NCI-H510A treated with DMSO at 0.1 percent for 48 hours (cell line): ENCODE data around the gene MYH9.
"Not testable (repeated sequence)": the region's sequence is repeated elsewhere in the genome, so short reads cannot be mapped to it uniquely, and the experiment has no call there.

Experiments used
- DNase-seq: peaks from one replicate; lab custom pipeline; 2025; lab: John Stamatoyannopoulos, UW

The MYH9 gene

DNA sequence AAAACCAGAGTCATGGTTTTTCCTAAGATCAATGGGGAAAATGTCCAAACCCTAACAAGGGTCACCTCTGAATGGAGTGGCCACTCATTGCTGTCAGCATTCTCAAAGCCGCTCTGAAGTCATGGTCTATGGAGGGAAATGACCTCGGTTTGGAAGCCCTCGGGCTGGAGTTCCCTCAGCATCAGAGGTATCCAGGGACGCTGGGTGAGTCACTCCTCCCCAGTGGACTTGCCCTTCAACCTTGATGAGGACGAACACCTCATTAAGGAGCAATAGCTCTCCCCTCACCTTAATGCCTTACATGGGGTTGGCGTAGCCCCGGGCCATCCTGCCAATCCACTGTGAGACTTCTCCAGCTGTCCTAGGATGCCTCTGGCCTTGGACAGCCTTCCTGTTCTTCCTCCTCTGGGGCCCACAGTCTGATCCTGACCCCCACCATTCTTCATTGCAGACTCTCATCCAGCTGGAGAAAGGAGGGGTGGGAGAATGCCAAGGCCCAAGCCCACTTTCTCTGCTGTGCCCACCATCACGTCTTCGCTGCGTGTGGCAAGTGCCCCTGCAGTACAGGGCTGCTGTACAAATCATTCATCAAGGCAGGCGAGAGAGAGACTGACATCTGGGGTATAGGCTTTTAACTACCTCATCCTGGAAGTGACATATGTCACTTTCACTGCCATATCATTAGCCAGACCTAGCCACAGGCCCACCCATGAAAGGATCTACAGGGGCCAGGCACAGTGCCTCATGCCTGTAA lies 25.4 kb upstream of the MYH9 start:
- no peak for DNase-seq

DNA sequence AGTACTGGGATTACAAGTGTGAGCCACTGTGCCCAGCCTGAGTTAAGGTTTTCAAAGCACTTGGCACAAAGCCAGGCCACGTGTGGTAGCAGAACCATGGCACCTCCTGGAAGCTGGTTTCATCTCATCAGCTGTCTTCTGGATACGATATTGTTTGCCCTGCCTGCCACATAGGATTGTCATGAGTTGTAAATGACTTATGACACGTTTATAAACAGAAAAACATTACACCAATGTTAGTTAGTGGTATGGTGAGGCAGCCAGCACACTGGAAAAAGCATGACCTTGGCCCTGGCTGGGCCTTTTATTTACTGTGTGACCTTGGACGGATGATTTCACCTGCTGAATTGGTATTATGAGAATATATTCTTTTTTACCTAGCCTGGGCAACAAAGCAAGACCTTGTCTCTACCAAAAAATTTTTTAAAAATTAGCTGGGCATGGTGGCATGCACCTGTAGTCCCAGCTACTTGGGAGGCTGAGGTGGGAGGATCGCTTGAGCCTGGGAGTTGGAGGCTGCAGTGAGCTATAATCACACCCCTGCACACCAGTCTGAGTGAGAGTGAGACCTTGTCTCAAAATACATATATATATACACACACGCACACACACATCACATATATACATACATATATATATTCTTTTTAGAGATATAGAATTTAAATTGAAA lies 24.0 kb upstream of the MYH9 start:
- peak; percentile 7 for DNase-seq

DNA sequence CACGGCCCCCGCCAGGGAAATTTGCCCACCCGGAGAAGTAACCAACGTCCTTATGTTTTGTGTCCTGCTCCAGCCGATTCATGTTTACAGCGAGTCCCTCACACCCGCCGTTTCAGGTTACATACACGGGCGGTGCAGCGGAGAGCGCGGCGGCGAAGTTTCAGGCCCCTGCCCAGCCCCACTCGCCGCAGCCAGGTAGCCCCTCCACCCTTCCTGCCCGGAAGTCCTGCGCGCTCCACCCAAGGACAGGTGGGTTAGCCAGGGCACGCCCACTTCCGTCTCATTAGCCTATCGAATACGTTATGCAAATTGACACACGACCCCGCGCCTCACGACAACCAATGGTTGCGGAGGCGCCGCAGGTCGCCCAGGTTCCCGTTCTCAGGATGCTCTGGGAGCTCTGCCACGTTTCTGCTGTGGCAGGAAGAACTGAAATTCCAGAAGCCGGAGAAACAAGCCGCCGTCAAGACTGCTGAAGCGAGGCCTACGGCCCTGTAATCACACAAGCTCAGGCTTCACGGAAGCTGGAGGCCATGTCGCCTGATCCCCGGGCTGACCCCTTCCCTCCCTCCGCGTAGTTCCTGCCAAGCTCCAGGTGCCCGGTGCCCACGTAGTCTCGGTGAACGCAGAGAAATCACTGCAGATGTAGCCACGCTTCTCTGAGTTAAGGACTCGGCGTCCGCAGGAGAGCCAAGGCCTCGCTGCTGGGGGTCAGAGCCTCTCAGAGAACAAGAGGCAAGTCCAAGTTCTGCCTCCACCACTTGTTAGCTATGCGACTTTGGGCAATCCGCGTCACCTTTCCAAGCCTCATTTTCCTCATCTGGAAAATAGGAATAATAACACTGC lies 22.4 kb upstream of the MYH9 start:
- DNase-seq = peak; percentile 91

DNA sequence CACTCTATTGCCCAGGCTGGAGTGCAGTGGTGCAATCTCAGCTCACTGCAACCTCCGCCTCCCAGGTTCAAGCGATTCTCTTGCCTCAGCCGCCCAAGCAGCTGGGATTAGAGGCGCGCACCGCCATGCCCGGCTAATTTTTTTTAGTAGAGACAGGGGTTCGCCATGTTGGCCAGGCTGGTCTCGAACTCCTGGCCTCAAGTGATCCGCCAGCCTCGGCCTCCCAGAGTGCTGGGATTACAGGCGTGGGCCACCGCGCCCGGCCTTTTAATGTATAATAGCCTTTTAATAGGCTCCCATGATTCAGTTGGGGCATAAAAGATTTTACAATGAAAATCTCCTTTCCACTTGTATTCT lies 21.8 kb upstream of the MYH9 start:
- not testable (repeated sequence) for DNase-seq

DNA sequence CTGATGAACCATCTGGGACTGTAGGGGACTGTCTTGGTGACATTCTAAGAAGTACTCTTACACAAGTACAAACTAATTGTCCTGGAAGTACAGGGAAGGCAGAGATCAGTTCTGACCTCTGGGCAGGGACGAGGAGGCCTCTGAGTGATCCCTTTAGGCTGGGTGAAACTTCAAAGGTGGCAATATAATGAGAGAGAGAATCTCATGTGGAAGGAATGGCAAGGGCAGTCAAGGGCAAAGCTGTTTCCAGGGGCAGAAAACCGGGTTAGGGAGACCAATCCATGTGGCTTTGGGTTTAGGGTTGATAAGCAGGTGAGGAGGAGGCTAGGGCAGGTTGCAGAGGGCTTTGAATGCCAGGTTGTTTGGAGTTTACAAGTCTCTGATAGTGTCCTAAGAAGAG lies 21.3 kb upstream of the MYH9 start:
- no peak for DNase-seq

DNA sequence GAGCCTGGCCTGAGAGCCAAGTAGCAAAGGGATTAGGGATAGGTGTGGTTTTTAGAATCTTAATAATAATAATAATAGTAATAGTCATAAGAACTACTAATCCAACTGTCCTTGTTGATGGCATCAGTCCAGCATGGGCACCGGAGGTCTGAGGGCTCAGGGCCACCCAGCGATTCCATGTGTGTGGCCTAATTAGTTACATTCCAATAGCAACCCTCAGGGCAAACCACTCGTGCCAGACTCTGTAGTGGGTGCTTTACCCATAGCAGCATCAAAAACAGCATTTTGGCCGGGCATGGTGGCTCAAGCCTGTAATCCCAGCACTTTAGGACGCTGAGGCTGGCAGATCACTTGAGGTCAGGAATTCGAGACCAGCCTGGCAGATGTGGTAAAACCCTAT lies 19.0 kb upstream of the MYH9 start:
- DNase-seq = no peak

DNA sequence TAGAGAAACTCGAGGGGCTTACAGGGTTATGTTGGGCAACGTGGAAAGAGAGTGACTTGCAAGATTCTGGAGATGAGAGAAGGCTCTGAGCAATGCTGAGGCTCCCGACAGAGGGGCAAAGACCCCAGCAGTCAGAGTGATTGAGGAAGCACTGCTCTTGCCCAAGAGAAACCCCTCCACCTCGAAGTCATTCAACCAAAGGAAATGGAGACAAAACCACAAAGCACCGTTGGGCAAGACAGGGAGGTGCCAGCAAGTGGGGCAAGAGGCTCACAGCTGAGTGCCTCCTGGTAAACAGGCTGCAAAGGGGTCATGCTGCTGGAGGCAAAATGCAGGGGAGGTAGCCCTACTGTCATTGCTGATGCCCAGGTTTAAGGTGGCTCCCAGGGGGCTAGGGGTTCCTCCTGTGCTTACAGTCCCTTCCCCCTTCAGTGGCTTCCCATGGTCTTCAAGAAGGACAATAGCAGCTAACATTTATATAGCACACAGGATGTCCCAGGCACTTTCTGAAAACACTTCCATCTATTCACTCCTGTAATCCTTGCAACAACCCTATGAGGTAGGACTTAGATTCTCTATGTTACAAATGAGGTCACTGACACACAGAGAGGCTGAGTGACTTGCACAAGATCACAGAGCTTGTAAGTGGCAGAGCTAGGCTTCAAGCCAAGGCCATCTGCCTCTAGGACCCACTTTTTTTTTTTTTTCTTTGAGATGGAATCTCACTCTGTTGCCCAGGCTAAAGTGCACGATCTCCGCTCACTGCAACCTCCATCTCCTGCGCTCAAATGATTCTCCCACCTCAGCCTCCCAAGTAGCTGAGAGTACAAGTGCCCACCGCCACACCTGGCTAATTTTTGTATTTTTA lies 18.1 kb upstream of the MYH9 start:
- DNase-seq = no peak

DNA sequence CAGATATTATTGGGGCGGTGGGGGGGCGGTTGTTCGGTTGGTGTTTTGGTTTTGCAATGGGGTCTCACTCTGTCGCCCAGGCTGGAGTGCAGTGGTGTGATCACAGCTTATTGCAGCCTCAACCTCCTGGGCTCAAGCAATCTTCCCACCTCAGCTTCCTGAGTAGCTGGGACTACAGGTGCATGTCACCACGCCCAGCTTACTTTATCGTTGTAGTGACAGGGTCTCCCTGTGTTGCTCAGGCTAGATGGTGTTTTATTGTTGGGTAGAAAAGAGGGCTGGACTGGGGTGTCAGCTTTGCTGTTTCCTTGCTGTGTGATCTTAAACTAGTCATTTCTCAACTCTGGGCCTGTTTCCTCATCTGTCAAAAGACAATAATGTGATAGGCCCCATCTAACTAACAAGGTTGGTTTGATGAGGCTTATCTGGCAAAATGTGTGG lies 17.5 kb upstream of the MYH9 start:
- no peak for DNase-seq

DNA sequence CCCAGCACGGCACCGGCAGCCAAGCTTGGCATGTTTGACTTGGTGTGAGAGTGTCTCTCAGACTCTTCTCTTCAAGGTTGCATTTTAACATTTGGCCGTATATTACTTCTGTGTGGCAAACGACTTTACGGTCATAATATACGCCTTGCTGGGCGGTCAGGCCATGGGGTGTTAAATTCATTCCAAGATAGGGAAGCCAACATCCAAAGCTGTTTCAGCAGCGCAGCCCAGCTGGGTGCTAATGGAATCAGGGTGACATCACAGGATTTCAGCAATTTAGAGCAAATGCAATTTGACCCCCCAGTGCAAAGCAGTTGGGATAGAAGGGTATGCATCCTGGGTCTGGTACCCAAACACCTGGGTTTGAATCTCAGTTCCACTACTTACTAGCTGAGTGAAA lies 16.7 kb upstream of the MYH9 start:
- DNase-seq = no peak

DNA sequence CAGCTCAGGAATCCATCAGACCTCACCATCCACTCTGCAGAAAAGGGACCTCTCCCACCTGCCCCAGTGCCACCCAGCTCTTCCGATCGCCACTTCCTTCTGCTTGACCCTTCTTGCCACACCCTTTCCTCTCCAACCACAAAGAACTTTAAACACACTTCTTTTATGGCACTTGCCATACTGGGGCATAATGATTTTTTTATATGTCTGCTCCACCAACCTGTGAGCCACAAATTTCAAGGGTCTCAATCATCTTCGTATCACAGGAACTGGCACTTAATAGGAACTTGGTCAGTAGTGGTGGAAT lies 11.7 kb upstream of the MYH9 start:
- no peak for DNase-seq

DNA sequence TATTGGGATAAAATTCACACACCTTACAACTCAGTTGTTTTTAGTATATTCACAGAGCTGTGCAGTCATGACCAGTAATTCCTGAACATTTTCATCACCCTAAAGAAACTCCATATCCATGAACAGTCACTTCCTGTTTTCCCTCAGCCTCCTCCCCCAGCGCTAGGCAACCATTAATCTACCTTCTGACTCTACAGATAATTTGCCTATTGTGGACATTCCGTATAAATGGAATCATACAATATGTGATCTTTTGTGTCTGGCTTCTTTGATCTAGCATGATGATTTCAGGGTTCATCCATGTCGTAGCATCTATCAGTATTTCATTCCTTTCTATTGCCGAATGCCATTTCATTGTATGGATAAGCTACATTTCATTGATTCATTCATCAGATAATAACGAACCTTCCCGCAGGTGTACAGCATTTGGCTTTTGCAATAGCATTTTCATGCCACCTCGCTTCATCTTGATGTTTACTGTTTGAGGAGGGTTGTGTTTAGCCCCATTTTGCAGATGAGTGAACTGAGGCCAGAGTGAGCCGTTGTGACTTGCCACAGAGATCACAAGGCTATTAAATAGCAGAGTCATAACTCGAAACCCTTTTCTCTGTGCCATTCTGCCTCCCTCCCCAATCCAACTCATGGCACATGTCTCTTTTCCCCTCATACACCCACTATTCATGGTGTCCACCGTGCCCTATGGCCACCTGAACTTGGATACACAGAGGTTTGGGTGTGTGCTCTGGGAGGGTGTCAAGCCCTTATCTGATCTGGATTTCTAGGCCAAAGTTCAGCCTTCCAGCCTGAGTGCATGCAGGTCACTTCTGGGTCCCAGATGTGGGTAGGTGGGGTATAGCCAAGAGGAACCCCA lies 11.1 kb upstream of the MYH9 start:
- DNase-seq = no peak

DNA sequence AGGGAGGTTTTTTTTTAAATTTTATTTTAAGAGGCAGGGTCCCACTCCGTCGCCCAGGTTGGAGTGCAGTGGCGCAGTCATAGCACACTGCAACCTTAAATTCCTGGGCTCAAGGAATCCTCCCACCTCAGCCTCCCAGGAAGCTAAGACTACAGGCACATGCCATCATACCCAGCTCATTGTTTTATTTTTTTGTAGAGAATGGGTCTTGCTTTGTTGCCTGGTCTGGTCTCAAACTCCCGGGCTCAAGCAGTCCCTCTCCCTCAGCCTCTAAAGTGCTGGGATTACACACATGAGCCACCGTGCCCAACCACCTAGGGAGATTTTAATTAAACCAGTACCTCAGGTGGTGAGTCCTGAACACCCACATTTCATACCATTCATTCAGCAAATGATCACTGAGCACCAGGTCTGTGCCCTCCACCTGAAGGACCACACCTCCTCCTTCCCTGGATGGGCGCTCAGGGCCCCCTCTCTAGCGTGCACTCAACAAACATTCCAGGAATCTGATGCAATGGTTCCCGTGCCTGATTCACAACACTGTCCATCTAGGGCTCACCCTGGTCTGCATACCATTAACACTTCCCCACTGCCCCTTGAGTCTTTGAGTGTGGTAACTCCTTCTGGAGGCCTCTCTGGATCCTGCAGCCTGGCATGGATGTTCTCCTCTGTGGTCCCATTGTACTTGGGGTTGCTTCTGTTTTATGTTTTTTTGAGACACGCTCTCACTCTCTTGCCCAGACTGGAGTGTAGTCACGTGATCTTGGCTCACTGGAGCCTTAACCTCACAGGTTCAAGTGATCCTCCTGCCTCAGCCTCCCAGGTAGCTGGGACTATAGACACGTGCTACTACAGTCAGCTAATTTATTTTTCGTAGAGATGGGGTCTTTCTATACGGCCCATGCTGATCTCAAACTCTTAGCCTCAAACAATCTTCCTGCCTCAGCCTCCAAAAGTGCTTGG lies 9.6 kb upstream of the MYH9 start:
- no peak for DNase-seq

DNA sequence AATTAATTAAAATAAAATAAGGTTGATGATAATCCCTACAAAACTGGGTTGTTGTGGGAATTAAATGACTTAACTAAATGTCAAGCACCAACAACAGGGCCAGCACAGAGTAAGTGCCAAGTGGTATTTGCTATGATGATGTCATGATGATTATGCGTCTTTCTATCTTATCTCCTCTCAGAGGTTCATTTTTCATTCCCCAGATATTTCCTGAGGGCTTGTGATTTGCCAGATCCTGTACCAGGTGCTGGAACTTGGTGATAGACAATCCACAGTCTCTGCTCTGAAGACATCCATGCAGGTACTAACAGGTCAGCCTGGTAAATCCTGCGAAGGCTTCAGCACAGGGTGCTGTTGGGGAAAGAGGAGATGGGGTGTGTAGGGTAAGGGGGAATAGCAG lies 8.1 kb upstream of the MYH9 start:
- peak; percentile 11 for DNase-seq

DNA sequence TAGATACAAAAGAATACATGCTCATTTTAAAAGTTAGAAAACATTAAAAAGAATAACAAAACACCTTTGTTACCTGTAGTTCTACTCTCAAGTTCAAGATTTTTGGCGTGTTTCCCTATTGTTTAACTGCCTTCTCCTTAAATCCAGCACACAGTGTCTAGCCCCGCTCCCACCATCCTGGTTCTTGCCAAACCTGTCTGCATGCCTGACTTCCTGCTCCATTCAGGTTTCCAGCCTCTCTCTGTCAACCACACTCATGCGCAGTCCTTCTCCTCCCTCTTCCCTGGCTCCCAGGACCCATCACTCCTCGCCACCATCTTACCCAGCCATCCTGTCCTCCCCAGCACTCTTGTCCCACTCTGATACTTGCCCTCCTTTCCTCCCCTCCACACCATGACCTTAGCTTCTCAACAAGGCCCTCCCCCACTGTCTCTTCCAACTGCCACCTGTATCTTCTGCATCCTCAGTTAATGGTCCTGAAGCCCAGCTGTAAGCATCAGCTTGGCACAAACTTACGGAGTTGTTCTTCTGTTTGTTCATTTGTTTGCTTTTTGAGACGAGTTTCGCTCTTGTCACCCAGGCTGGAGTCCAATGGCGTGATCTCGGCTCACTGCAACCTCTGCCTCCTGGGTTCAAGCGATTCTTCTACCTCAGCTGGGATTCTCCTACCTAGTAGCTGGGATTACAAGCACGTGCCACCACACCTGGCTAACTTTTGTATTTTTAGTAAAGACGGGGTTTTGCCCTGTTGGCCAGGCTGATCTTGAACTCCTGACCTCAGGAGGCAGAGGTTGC lies 7.5 kb upstream of the MYH9 start:
- peak; percentile 82 for DNase-seq

DNA sequence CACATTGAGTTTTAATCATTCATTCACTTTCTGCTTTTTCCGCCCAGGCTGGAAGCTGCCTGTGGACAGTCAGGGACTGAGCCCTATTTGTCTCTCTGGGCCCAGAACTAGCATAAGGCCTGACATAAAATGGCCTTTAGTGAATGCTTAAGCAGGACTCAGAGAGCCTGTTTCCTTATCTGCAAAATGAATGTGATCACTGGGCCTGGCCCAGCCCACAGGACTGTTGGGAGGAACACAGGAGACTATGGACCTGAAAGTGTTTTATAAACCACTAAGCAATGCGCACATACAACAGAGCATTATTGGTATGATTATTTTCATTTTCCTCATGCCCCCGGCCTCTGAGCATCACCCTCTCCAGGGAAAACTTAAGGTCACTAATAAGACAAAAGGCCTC lies 3.9 kb upstream of the MYH9 start:
- DNase-seq = no peak

DNA sequence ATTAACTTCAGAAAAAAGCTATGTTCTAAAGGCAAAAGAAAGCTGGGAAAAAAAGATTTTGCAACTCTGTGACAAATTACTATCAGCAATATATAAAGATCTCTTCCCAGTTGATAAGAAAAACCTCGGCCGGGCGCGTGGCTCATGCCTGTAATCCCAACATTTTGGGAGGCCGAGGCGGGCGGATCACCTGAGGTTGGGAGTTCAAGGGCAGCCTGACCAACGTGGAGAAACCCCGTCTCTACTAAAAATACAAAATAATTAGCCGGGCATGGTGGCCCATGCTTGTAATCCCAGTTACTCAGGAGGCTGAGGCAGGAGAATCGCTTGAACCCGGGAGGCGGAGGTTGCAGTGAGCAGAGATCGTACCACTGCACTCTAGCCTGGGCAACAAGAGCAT lies 1.4 kb upstream of the MYH9 start:
- not testable (repeated sequence) for DNase-seq

DNA sequence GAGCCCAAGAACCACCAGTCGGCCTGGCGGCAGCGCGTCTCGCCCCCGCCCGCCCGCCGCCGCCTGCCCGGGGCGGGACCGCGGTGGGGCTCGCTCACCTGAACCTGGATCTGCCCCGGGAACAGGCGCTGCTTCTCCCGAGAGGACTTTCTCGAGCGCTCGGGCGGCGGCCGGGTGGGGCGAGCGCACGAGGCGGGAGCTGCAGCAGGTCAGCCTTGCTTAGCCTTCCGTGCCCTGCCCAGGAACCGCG lies 133 bp downstream of the MYH9 start:
- no peak for DNase-seq

DNA sequence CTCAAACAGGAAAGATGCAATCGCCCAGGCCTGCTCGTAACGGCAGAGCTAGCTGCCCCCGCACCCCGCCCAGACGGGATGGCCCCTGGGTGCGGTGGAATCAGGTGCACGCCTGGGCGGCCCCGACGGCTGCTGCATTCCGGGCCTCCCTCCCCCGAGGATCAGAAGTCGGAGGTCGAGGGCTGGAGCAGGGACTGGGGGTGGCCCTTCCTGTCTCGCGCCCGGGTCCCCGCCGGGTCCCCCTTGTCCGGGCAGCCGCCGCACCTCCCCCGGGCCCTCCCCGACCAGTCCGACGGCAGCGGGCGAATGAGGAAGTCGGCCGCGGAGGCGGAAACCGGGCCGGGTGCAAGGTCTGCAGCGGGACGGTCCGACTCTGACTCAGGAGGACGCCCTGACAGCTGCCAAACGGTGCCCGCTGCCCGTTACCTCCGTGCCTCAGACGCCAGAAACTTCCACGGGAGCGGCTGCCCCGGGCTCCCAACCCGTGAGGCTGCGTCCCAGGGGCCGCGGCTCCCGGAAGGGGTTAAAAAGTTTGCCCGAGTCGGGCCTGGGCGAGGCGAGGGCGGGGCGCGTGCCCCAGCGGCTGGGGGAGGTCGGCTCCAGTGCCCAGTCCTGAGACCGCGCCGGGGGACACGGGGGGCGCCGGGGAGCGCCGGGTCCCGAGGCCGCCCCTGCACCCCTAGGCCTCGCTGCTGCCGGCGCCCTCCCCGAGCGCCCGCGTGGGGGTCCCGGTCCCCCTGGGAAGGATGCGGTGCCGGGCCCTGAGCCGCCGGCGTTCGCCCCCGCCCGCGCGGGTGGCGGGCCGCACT lies 663 bp downstream of the MYH9 start:
- no peak for DNase-seq
